Caki2 (cell line): ENCODE measurements around the gene ETV6. TPM values are rescaled to one million over a fixed set of nuclear protein-coding genes. Genes with fewer than 3 reads are reported as not detected.

Experiments used
- DNase-seq: peaks from one replicate; pipeline ENCODE4 v3.0.0-alpha.2; 2015; ENCODE audit warnings: low read depth
- in situ Hi-C: cut with HindIII; loops from 2 replicates; pipeline ENCODE4 v1.10.0; 2016; ENCODE audit warnings: low sequenced_read_pairs, low pct_unique_long_range_greater_than_20kb, mixed read lengths
- total RNA-seq: library from RNA; depleted of rRNA; stranded (reverse); fragments of >200 nt; shearing (Covaris generic); gene quantifications from 2 replicates; pipeline ENCODE4 v1.2.3, GENCODE V29; 2014; ENCODE audit warnings: low replicate concordance

The ETV6 gene
- total RNA-seq, 1 experiment from 2014 or later: 14.7 TPM

DNA sequence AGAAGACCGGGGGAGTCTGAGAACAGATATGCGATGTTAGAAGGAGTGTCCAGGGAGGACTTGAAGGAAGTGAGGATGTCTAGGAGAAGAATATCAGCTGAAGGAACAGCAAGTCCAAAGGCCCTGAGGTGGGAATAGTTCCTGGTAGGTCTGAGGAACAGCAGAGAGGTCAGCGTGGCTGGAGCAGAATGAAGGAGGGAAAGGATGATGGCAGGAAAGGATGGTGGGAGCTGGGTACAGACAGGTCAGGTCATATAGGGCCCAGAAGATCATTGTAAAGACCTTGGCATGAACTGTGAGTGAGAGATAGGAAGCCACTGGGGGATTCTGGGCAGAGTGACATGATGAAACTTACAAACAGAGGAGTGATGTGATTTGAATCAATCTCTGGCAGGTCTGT lies 171.0 kb downstream of the ETV6 start:
- in situ Hi-C loops: no loop called here
- DNase-seq: no peak

DNA sequence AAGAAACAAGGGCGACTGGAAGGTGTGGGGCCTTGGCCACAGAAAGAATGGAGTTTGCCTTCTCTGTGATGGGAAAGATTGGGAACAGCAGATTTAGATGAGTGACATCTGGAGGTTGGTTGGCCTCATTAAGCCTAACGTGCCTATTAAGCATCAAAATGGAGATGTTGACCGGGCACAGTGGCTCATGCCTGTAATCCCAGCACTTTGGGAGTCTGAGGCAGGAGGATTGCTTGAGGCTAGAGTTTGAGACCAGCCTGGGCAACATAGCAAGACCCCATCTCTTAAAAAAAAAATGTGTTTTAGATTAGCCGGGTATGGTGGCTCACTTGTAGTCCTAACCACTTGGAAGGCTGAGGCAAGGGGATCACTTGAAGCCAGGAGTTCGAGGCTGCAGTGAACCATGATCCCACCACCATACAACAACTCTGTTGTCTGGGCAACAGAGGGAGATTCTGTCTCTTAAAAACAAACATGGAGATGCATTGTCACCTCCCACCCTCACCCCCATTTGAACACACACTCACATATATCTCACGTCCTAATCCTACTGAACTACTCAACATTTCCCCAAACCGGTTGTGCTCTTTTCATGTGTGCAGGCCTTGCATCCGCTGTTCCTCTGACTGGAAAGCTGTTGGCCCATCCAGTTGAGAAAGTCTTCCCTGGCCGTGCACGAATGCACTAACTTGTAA lies 172.1 kb downstream of the ETV6 start:
- no peak for DNase-seq
- in situ Hi-C loops: no loop called here

DNA sequence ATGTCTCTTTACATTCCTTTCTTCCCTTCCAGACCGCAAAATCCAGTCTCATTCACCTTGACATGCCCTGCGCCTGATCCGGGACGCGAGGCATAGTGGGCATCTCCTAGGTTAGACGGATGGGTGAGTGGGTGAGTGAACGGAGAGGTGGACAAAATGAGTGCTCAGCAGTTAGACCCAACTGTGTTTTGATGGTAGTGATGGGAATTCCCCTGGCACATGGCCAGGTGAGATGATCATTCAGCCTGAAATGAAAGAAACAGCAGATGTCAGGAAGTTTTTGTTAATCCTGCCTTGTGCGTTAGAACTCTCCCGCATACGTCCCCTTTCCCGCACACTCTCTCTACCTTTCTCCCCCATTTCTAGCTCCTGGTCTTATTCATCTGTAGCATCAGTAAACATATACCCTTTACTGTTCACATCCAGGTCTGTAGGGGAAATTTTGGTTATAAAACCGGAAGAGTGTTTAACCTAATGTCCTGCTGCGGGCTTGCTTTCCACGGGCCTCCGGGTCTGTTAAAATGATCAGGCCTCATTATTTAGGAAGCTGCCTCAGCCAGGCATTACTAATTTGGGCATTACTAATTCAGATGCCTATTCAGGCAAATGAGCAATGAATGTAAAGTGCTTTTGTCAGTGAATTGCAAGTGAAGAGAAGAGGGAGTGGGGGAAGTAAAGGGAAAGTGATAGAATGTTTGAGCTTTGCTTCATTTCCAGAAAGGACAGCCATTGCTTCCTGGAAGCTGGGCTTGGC lies 172.8 kb downstream of the ETV6 start:
- in situ Hi-C loops: no loop called here
- DNase-seq: peak; percentile 89

DNA sequence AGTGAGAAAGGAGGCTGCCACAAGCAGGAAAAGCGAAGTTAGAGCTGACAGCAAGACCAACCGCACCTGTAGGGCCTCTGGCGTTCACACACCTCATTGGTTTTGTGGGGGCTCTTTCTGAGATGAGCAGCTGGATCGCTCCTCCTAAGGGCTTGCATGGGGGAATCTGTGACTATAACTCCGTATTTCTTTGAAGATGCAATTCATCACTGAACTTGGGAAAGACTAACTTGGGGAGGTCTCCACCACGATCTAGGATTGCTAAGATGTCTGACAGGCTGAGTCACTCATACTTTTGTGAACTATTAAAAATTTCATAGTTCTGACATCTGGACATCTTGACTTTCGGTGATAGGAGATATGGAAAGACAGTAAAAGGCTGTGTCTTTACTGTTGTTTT lies 173.6 kb downstream of the ETV6 start:
- DNase-seq: no peak
- in situ Hi-C loops: no loop called here

DNA sequence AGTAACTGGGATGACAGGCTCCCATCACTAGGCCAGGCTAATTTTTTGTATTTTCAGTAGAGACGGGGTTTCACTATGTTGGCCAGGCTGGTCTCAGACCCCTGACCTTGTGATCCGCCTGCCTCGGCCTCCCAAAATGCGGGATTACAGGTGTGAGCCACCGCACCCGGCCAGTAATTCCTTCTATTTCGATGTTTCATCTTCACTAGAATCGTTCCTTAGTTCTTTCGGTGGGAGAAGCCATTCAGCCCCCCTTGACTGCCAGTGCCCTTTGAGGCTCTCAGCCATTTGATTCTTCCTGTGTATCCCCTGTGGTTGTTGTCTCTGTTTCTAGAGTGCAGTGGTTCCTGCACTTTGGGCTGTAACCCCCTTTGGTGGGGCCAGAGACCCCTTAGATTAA lies 174.1 kb downstream of the ETV6 start:
- in situ Hi-C loops: no loop called here

DNA sequence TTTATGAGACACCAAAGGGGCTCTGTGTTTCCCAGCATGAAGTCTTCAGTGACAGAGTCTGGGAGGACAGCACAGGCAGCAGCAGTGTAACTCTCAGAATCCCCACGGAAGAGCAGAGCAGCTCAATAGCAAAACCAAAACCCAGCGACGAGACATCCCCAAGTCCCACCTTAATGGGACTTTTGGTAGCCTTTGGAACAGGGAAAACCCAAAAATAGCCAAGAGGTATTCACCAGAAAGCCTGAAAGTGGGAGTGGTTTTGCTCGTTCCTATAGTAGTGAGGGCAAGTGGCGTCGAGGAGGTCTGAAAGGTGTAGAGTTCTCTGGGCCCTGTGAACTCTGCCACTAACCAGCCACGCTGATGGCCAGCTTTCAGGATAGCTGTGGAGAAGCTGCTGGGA lies 174.6 kb downstream of the ETV6 start:
- in situ Hi-C loops: no loop called here
- DNase-seq: no peak

More for the DNA sequence above, 174.1 kb downstream of the ETV6 start:
- DNase-seq: no peak

DNA sequence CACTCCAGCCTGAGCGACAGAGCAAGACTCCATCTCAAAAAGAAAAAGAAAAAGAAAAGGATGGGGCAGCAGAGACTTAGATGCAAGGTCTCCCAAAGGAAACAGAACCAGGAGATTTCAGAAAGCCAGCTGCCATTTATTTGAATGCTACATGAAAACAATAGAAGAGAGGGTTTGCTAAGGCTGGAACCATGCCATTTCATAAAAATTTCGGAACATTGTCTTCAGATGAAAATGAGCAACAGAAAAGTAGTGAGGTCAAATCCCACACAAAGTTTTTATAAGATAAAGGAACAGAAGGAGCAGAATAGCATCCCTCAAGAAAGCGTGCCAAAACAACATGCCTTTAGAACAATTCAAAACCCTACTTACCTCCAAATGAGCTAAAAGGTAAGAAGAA lies 175.3 kb downstream of the ETV6 start:
- DNase-seq: no peak
- in situ Hi-C loops: no loop called here

DNA sequence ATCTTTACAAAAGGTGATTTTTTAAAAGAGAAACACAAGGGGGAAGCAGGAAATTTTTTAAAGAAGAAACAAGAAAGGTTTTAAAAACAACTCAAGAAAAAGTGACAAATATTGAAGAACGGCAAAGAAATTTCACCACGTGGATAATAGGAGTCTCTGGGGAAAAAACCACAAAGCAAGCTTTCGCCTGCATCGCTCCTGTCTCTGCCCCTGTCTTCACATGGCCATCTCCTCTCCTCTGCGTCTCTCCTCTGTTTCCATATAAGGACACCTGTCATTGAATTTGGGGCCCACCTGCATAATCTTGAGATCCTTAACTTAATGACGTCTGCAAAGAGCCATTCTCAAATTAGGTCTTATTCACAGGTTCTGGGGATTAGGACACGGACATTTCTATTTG lies 175.8 kb downstream of the ETV6 start:
- in situ Hi-C loops: no loop called here
- no peak for DNase-seq

DNA sequence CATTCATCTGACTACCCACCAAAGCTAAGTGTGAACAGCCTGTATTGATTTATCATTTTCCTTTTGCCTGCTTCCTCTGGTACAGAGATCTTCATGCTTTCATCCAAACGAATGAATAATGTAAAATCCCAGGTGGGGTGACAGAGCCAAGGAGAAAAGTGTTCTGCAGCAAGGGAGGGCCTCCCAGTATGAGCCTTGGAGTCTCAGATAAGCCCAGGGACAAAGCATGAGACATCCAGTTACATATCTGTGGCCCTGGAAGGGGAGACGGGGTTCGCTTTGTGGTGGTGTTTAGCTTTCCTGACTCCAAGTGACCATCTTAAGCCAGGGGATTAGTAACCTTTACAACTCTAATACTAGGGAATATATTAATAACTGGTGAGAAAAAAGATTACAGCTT lies 177.1 kb downstream of the ETV6 start:
- DNase-seq: no peak
- in situ Hi-C loops: no loop called here

DNA sequence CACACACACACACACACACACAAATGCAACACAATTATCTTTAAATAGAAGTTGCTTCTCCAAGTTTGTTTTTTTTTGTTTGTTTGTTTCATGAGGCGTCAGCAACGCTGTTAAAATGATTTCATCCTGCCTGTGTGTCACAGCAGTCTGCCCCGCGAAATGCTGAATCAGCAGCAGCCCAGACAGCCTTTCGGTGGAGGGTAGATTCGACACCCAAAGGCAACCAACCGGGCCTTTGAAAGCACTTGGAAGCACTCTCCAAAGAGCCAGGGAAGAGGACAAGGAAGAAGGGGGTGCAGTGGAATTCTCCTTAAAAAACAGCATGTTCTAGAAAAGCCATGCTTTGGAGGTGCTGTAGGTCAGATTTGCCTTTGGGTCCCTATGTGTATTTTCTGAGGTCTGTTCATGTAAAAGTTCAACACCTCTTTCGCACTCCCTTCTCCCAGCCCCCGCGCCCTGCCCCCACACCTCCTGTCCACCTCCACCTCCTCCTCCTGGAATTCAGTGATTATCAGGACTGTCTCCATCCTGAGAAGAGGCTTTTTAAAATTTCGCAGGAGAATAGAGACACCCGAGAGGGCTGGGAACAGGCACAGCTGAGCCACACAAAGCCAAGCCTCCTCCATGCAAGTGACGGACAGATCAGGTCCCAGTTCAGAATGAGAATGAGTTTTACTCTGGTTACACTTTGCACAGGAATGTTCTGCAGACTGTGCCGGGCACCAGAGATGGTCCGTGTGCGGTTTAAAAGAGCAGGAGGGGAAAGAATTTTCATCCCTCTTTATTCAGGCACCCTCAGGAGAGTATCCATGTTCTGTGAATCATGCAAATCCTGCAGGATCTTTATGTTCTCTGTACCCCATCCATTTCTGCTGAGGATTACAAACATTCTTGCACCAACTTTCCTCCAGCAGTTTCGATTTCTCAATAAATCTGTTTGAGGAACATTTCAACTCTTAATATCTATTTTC lies 177.9 kb downstream of the ETV6 start:
- no peak for DNase-seq
- in situ Hi-C loops: no loop called here

DNA sequence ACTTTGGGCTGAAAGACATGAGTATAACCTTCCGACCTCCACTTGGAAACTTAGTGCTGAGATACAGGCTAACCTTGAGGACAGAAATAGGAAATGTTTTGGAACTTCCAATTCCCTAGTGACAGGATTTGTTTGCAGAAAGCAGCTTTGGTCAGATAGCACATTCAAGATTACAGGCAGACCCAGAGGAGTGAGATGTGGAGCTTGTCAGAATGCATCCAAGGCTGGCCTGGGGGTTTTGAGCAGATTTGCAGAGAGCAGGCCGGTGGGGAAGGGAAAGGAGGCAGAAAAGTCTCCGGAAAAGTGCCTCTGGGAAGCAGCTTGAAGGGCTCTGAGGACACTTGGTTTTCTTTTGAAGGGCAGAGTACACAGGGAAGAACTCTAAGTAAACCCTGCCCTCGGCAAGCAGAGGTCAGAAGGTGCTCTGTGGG lies 180.3 kb downstream of the ETV6 start:
- in situ Hi-C loops: no loop called here
- no peak for DNase-seq

DNA sequence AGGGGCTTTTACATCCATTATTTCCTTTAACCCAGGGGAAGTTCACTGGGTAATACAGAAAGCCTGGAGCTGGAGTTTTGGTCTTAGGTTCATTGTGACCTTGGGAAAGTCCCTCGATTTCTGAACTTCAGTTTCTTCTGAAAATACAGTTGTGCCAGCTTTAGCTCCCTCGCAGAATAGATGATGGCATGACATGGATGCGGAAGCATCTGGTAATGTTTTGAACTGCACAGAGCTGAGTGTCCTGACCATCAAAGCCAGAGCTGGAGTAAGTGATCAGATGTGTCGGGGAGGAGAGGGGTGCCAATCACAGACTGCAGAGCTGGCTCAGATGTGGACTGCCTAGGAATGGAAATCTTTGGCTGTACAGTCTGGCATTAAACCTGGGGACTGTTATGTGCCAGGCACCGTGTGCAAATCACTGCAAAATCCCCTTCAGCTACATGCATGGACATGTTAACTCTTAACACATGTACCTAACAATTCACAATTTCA lies 180.9 kb downstream of the ETV6 start:
- DNase-seq: no peak
- in situ Hi-C loops: no loop called here

DNA sequence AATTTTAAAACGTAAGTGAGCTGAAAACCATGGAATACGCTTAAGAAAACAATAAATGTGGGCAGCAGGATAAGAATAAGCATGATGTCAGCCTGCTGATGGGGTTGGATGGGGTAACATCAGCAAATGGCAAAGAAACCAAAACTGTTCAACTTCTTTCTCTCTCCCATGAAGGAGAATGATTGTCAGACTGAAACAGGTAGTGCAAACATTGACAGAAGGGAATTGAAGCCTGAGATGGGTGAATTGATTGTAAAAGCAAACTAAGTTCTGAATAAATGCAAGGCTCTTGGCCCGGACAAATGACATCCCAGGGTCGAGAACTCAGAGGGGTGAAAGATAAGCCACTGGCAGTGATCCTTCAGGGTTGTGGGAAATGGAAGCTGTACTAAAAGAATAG lies 182.6 kb downstream of the ETV6 start:
- in situ Hi-C loops: no loop called here
- DNase-seq: no peak

DNA sequence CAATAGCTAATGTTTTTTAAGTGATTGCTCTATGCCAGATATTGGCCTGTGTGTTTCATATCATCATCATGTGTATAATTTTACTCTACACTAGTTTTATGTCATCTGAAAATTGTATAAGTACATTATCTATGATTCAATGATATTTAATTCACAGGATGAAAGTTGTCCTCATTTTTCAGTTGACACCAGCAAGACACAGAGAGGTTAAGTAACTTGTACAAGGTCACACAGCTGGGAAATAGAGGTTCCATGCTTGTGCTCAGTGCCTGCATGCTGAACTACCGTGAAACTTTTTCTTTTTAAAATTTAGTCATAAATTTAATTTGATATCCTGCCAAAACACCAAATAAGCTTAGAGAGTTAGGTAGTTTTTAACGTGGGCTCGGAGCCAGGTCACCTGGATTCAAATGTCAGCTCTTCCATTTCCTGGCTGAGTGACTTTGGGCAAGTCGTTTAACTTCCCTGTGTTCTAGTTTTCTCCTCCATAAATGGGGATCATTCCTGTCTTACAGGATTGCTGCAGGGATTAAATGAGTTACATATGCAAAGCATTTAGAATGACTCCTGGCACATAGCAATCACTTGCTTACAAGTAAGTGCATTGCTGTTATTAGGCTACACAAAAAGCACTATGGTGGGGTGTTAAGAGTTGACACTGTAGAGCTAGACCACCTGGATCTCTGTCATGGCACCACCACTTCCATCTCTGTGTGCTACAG lies 183.9 kb downstream of the ETV6 start:
- DNase-seq: no peak
- in situ Hi-C loops: no loop called here

DNA sequence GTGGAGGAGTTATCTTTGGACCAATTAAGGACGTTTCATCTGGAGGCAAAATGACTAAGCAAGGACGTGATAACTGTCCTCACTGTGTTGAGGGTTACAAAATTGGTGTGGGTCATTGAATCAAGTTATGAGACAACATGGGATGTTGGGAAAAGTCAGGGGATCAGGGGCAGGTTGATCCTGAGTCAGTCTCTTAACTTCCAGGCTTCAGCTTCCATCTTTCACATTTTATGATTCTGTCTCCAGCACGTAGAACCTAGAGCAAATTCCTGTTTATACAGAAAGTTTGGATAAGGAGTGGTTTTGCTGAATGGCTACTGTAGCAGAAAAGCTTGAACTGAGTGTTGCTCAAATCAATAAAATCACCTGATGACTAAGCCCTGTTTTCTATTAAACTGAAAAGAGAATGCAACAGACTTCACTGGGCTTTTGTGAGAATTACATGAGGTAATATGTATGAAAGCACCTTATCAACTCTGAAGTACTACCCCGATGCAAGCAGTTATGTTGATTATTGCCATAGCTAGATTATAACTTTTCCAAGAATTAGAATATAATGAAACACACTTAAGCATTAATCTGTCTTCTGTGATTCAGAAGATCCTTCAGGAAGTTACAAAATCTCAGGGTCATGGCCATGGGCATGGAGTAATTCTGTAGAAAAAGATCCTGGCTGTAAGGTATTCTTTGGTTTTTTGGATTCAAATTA lies 184.8 kb downstream of the ETV6 start:
- in situ Hi-C loops: no loop called here
- peak; percentile 70 for DNase-seq

DNA sequence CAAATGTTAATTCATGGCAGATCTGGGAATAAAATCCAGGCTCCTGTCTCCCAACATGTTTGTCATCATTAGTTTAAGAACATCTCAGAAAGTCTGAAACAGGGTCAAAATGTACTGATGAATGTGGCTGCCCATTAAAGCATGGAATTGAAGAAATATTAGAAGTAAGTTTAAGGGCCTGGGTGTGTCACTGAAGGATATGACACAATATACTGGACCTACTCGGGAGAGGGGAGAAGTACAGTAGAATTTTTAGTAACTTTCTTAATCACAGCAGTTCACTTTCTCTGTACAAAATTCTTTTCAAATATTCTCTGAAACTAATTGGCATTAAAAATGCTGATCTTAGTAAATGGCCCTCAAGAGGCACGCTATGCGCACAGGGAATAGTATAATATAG lies 185.5 kb downstream of the ETV6 start:
- in situ Hi-C loops: no loop called here

DNA sequence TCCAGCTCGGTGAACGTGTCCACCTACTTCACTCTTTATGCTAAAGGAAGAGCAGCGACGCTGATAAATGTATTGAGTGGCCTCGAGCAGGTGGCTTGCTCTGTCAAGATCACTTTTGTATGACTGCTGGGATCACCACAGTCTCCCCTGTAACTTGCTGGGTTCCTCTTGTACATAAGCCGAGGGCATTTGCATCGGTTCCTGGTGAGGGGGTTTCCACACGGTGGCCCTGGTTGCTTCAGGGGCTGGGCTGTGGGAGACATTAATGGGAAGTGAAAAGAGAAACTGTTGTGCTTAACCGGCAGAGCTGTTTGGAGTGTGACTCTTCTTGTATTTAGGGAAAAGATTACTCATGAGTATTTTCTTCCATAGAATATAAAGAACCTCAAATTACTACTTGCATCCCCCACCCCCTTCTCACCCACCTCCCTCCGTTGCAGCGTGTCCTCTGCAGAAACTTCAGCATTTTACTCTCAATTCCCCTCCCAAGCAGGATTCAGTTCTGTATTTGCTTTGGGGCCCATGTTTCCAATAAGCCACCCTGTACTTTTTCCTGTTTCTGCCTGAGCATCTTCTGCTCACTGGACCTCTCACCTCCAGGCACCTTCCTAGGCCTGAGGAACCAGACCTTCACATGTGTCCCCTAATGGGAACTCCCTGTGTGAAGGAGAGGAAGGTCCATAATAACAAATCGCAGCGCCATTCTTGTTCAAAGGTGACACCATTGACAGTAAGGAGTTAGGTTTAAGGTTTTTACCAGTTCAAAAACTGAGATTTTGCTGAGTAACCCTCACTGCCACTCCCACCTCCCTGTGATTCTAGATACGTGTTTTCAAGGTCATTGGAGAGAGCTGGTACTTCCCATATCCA lies 187.0 kb downstream of the ETV6 start:
- in situ Hi-C loops: no loop called here
- no peak for DNase-seq

More for the DNA sequence above, 185.5 kb downstream of the ETV6 start:
- DNase-seq: no peak
